ENCODE data around the gene NCF2. TPM values are rescaled to one million over a fixed set of nuclear protein-coding genes. Genes with fewer than 3 reads are reported as not detected.

The NCF2 gene
- total and polyA plus RNA-seq, 4 donors: 38.7 to 193 (median 74.3) TPM

DNA sequence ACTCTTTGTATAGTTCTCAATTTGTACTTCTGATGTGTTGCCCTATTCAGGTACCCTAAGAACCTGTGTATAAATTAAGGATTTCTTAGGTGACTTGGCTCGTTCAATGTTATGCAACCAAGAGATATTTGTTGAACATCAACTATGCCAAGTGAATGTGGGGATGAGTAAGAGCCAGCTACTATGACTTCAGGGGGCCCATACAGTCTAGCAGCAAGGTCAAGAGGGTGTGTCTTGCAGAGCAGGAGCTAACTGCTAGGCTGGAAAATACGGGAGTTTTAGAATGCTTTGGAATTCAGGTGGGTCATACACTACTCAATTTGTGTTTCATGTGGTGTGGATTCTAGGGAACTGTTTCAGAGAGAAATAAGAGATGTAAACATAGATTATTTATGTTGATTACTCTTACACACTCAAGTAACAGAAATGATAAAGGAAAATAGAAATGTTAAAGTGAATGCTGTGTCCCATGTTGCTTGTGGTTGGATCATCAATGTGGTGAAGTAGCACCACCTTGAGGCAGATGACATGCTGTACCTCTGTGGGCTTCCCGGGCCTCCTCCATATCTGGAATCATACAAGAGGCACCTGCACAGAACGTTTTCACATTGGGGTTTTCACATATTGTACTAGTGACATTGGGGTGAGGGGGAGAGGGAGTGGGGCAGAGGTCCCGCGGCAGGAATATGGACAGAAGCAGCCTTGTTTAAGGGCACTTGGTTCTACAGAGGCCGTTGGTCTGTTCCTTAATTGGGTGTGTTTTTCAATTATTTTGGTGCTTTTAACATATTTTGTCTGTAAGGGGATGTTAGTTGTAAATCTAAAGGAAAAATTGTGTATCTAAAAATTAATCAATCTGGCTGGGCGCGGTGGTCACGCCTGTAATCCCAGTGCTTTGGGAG, 32.9 kb upstream of the NCF2 start:
- peaks cover 3 to 18% (median 9%) of the 10 kb centered on the region in 5 donors for H3K4me1 ChIP-seq (ENCODE audit: control insufficient read depth in 5 of 5, insufficient read depth in 5 of 5, low read length in 5 of 5)
- DNase-seq (peak; percentile 69 to 91 (median 84)), ATAC-seq (ENCODE audit: insufficient read depth, low FRiP score) (peak; percentile 67)
- H3K27ac ChIP-seq (ENCODE audit: low read depth in 1 of 2, low read length in 1 of 2): peak overlapping the region in 1 of 2 donors; percentile 46
- peaks cover 2 to 4% (median 3%) of the 10 kb centered on the region in 4 donors for H3K36me3 ChIP-seq (ENCODE audit: control insufficient read depth in 4 of 4, insufficient read depth in 4 of 4, low read length in 4 of 4)
- no peak overlapping the region for H3K4me3 ChIP-seq
- H3K27me3 ChIP-seq (ENCODE audit: control insufficient read depth in 3 of 3, insufficient read depth in 3 of 3, low read length in 2 of 3): no peaks in the 10 kb centered on the region
- TF ChIP-seq, protein P1, sequence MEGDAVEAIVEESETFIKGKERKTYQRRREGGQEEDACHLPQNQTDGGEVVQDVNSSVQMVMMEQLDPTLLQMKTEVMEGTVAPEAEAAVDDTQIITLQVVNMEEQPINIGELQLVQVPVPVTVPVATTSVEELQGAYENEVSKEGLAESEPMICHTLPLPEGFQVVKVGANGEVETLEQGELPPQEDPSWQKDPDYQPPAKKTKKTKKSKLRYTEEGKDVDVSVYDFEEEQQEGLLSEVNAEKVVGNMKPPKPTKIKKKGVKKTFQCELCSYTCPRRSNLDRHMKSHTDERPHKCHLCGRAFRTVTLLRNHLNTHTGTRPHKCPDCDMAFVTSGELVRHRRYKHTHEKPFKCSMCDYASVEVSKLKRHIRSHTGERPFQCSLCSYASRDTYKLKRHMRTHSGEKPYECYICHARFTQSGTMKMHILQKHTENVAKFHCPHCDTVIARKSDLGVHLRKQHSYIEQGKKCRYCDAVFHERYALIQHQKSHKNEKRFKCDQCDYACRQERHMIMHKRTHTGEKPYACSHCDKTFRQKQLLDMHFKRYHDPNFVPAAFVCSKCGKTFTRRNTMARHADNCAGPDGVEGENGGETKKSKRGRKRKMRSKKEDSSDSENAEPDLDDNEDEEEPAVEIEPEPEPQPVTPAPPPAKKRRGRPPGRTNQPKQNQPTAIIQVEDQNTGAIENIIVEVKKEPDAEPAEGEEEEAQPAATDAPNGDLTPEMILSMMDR (IDR thresholded peaks at IDR 0.05; ENCODE audit: control extremely low read depth, extremely low read depth): peak; percentile 27
- WGBS, 2 donors: 60 to 66% methylated on average over 10 of the region's 10 CpGs
- H3K9ac ChIP-seq (ENCODE audit: insufficient read depth in 1 of 2, low read length in 2 of 2): no peak overlapping the region
- no peaks in the 10 kb centered on the region for H3K9me3 ChIP-seq (ENCODE audit: control insufficient read depth in 4 of 4, insufficient read depth in 3 of 4, low read length in 3 of 4)

DNA sequence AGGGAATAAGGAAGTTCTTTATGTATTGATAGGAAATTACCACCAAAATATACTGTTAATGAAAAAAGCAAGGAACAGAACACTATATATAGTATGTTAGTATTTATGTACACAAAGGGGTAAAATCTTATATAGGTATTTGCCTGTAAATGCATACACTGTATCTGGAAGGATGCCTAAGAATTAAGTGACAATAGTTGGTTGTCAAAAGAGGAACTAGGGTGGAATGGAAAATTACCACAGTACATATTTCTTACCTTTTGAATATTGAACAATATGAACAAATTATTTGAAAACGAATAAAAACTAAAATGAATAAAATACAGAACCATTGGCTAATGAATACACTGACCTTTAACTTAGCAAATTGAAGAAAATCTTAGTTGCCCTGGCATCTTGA, 31.8 kb upstream of the NCF2 start:
- ATAC-seq (ENCODE audit: insufficient read depth, low FRiP score) (no peak), DNase-seq (no peak)
- Histone ChIP-seq H3K36me3 (ENCODE audit: control insufficient read depth in 4 of 4, insufficient read depth in 4 of 4, low read length in 4 of 4) (peaks cover 0 to 4% (median 3%) of the 10 kb centered on the region in 4 donors), H3K27ac (ENCODE audit: low read depth in 1 of 2, low read length in 1 of 2) (no peak overlapping the region), H3K4me1 (ENCODE audit: control insufficient read depth in 5 of 5, insufficient read depth in 5 of 5, low read length in 5 of 5) (peaks cover 1 to 18% (median 9%) of the 10 kb centered on the region in 5 donors), H3K4me3 (no peak overlapping the region), H3K9me3 (ENCODE audit: control insufficient read depth in 4 of 4, insufficient read depth in 3 of 4, low read length in 3 of 4) (no peaks in the 10 kb centered on the region), H3K27me3 (ENCODE audit: control insufficient read depth in 3 of 3, insufficient read depth in 3 of 3, low read length in 2 of 3) (no peaks in the 10 kb centered on the region), H3K9ac (ENCODE audit: insufficient read depth in 1 of 2, low read length in 2 of 2) (no peak overlapping the region)
- 33 to 62% methylated on average over 1 of the region's 1 CpG for WGBS, 2 donors
- TF ChIP-seq, protein P1 (IDR thresholded peaks at IDR 0.05; ENCODE audit: control extremely low read depth, extremely low read depth): no peak

DNA sequence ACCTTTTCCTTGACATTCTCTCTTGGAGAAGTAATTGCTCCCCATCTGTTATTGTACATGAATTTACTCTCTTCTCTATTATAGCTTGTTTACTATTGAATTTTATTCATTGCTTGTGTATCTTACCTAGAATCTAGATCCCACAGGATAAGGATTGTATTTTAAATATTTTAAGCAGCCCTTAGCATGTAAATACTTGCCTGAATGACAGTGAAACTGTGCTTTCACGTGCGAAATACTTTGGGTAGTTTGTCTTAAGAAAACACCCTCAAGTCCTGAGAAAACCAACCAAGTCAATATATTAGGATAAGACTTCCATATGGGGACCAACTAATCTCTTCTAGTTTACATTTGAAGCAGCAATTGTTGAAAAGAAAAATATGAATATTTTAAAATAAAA, 30.1 kb upstream of the NCF2 start:
- TF ChIP-seq, protein P1 (IDR thresholded peaks at IDR 0.05; ENCODE audit: control extremely low read depth, extremely low read depth): no peak
- H3K4me3 ChIP-seq: no peak overlapping the region
- peaks cover 0 to 18% (median 0%) of the 10 kb centered on the region in 5 donors for H3K4me1 ChIP-seq (ENCODE audit: control insufficient read depth in 5 of 5, insufficient read depth in 5 of 5, low read length in 5 of 5)
- H3K36me3 ChIP-seq (ENCODE audit: control insufficient read depth in 4 of 4, insufficient read depth in 4 of 4, low read length in 4 of 4): peaks cover 0 to 3% (median 3%) of the 10 kb centered on the region in 4 donors
- H3K27ac ChIP-seq (ENCODE audit: low read depth in 1 of 2, low read length in 1 of 2): no peak overlapping the region
- DNase-seq (no peak), ATAC-seq (ENCODE audit: insufficient read depth, low FRiP score) (no peak)
- 63 to 94% methylated on average over 2 of the region's 2 CpGs for WGBS, 2 donors
- H3K9ac ChIP-seq (ENCODE audit: insufficient read depth in 1 of 2, low read length in 2 of 2): no peak overlapping the region
- no peaks in the 10 kb centered on the region for H3K9me3 ChIP-seq (ENCODE audit: control insufficient read depth in 4 of 4, insufficient read depth in 3 of 4, low read length in 3 of 4)
- H3K27me3 ChIP-seq (ENCODE audit: control insufficient read depth in 3 of 3, insufficient read depth in 3 of 3, low read length in 2 of 3): no peaks in the 10 kb centered on the region
